Smooth muscle cell (in vitro differentiated cells): ENCODE measurements around the gene TMEM44. TPM values are rescaled to one million over a fixed set of nuclear protein-coding genes. Genes with fewer than 3 reads are reported as not detected.

Experiments used
- DNase-seq: peaks from one replicate; lab custom pipeline; 2025; ENCODE audit not compliant: unreplicated experiment; lab: John Stamatoyannopoulos, UW
- H2AFZ ChIP-seq: fragments of 200-600 bp; sonication (generic); 2 replicates; pipeline ENCODE4 v1.6.0; 2016; ENCODE audit warnings: antibody characterized with exemption, low read depth, mild to moderate bottlenecking
- H3F3A ChIP-seq: fragments of 200-600 bp; sonication (generic); 2 replicates; pipeline ENCODE4 v1.6.0; 2017; ENCODE audit warnings: antibody characterized with exemption, low read depth
- H3K27ac ChIP-seq: fragments of 200-600 bp; sonication (generic); 2 replicates; pipeline ENCODE4 v1.5.1; 2016; ENCODE audit warnings: low read depth, mild to moderate bottlenecking
- H3K27me3 ChIP-seq: fragments of 200-600 bp; sonication (generic); 2 replicates; pipeline ENCODE4 v1.6.1; 2016; ENCODE audit warnings: low read depth, mild to moderate bottlenecking
- H3K36me3 ChIP-seq: fragments of 200-600 bp; sonication (generic); 2 replicates; pipeline ENCODE4 v1.5.1; 2016; ENCODE audit warnings: low read depth
- H3K4me1 ChIP-seq: fragments of 200-600 bp; sonication (generic); 2 replicates; pipeline ENCODE4 v1.5.1; 2016; ENCODE audit warnings: low read depth
- H3K4me2 ChIP-seq: fragments of 200-600 bp; sonication (generic); 2 replicates; pipeline ENCODE4 v1.6.0; 2016; ENCODE audit warnings: mild to moderate bottlenecking
- H3K4me3 ChIP-seq: fragments of 200-600 bp; sonication (generic); 2 replicates; pipeline ENCODE4 v1.5.1; 2016; ENCODE audit warnings: mild to moderate bottlenecking
- H3K79me2 ChIP-seq: fragments of 200-600 bp; sonication (generic); 2 replicates; pipeline ENCODE4 v1.6.0; 2016; ENCODE audit warnings: low read depth, mild to moderate bottlenecking
- H3K9ac ChIP-seq: fragments of 200-600 bp; sonication (generic); 2 replicates; pipeline ENCODE4 v1.6.0; 2016; ENCODE audit warnings: low read depth
- H3K9me3 ChIP-seq: fragments of 200-600 bp; sonication (generic); replicated peaks from 2 replicates; pipeline ENCODE4 v1.5.1; 2016; ENCODE audit warnings: low read depth
- H4K20me1 ChIP-seq: fragments of 200-600 bp; sonication (generic); 2 replicates; pipeline ENCODE4 v1.6.0; 2016; ENCODE audit warnings: low read depth
- WGBS: methylation state at CpG from one replicate; pipeline ENCODE4 v1.1.7; 2016; ENCODE audit warnings: low lambda C conversion rate; 5-methylcytosine and 5-hydroxymethylcytosine counted together
- polyA plus RNA-seq: library from polyadenylated mRNA; unstranded; fragments of >200 nt; fragmentation: Nextera tagmentation; extraction: Ambion mirVana; gene quantifications from 2 replicates; pipeline ENCODE4 v1.2.1, GENCODE V29; 2016
- total RNA-seq: library from RNA; depleted of rRNA; stranded (reverse); fragments of >200 nt; gene quantifications from 2 replicates; pipeline ENCODE4 v1.2.3, GENCODE V29; 2014
- TF ChIP-seq, protein P1 (sequence below): fragments of 200-600 bp; sonication (generic); IDR thresholded peaks from 2 replicates; pipeline ENCODE4 v1.5.1; 2017; ENCODE audit warnings: borderline replicate concordance, mild to moderate bottlenecking, antibody characterized with exemption; ENCODE audit not compliant: insufficient read depth, poor library complexity, severe bottlenecking

Gene TMEM44
- total and polyA plus RNA-seq, 2 experiments from 2014 or later: 12.7 to 18.4 TPM

DNA sequence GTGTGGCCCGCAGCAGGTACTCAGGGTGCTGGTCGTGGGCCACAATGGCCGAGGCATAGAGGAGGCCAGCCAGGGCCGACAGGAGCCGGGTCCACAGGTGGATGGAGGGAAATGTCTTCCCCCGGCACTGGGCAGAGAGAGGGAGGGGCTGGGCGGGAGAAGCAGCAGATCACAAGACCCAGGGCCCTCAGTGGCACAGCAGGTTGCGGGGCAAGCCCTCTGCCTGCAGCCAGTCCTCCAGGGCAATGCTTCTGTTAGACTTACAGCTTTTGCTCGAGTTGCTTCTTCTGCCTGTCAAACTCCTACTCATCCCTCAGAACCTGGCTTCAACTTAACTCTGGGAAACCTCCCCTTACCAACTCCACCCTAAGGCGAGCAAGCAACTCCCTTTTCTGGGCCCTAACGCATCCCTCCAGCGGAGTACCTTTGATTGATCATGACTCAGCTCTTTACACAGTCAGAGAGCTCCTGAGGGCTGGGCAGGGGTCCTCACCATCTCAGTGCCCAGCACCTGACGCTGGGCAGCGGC is 16.0 kb downstream of the TMEM44 start:
- WGBS: 95% methylated on average over 12 of the region's 14 CpGs
- no peaks in the 10 kb centered on the region for H3K4me1 ChIP-seq
- H3K9ac ChIP-seq: no peak overlapping the region
- H3K4me2 ChIP-seq: no peak overlapping the region
- no peak overlapping the region for H3K27ac ChIP-seq
- no peak for DNase-seq
- no peak overlapping the region for H3K4me3 ChIP-seq
- H3K36me3 ChIP-seq: no peaks in the 10 kb centered on the region
- H2AFZ ChIP-seq: no peak overlapping the region
- H3K79me2 ChIP-seq: no peaks in the 10 kb centered on the region
- no peaks in the 10 kb centered on the region for H3F3A ChIP-seq
- no peaks in the 10 kb centered on the region for H4K20me1 ChIP-seq
- no peaks in the 10 kb centered on the region for H3K27me3 ChIP-seq
- TF ChIP-seq, protein P1, sequence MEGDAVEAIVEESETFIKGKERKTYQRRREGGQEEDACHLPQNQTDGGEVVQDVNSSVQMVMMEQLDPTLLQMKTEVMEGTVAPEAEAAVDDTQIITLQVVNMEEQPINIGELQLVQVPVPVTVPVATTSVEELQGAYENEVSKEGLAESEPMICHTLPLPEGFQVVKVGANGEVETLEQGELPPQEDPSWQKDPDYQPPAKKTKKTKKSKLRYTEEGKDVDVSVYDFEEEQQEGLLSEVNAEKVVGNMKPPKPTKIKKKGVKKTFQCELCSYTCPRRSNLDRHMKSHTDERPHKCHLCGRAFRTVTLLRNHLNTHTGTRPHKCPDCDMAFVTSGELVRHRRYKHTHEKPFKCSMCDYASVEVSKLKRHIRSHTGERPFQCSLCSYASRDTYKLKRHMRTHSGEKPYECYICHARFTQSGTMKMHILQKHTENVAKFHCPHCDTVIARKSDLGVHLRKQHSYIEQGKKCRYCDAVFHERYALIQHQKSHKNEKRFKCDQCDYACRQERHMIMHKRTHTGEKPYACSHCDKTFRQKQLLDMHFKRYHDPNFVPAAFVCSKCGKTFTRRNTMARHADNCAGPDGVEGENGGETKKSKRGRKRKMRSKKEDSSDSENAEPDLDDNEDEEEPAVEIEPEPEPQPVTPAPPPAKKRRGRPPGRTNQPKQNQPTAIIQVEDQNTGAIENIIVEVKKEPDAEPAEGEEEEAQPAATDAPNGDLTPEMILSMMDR: no peak
- no peaks in the 10 kb centered on the region for H3K9me3 ChIP-seq

DNA sequence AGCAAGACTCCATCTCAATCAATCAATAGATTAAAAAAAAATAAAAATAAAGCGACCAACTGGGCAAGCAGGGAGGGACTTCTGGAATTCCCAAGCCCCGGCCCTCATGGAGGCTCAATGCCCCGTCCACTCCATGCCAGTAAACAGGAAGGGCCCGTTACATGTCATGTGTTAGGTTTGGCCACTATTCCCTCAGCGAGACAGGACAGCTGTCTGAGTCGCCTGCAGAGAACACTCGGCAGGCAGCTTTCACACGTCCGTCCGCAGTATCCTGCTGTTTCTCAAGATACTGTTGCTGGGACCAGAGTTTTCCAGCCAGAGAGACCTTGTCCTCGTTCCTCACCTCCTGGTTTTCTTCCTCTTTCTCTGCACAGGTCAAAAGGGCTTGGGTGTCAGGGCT is 18.0 kb downstream of the TMEM44 start:
- no peak overlapping the region for H3K9ac ChIP-seq

DNA sequence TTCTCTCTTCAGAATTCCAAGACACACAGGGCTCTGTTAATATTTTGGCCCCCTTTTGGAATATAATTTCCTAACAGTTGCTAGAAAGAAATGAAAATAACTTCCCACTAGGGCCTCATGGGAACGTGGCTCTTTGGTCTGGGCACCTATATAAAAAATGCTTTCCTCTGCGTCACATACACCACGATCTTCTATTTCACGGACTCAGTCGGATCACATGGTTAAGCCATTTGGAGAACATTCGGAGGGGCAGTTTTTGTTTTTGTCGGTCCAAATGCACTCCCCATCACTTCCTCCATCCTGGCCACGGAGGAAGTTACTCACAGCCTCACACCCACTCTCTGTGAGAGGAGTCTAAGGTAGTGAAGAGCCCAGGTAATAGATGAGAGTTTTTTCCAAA is 21.0 kb downstream of the TMEM44 start:
- Histone ChIP-seq H4K20me1 (no peaks in the 10 kb centered on the region), H3K9me3 (no peaks in the 10 kb centered on the region), H3K4me2 (no peak overlapping the region), H3F3A (no peaks in the 10 kb centered on the region), H3K27me3 (no peaks in the 10 kb centered on the region), H3K79me2 (no peaks in the 10 kb centered on the region), H3K9ac (no peak overlapping the region), H3K4me3 (no peak overlapping the region), H3K27ac (no peak overlapping the region), H3K4me1 (no peaks in the 10 kb centered on the region), H2AFZ (no peak overlapping the region), H3K36me3 (no peaks in the 10 kb centered on the region)
- WGBS: 87% methylated on average over 8 of the region's 8 CpGs
- no peak for DNase-seq
- TF ChIP-seq, protein P1: no peak

More for the DNA sequence above, 18.0 kb downstream of the TMEM44 start:
- Histone ChIP-seq H3K79me2 (no peaks in the 10 kb centered on the region), H2AFZ (no peak overlapping the region), H3K4me1 (no peaks in the 10 kb centered on the region), H3K27me3 (no peaks in the 10 kb centered on the region), H3K9me3 (no peaks in the 10 kb centered on the region), H3K4me3 (no peak overlapping the region), H4K20me1 (no peaks in the 10 kb centered on the region), H3K27ac (no peak overlapping the region), H3K36me3 (no peaks in the 10 kb centered on the region), H3K4me2 (no peak overlapping the region), H3F3A (no peaks in the 10 kb centered on the region)
- no peak for DNase-seq
- 79% methylated on average over 11 of the region's 11 CpGs for WGBS
- TF ChIP-seq, protein P1: no peak

DNA sequence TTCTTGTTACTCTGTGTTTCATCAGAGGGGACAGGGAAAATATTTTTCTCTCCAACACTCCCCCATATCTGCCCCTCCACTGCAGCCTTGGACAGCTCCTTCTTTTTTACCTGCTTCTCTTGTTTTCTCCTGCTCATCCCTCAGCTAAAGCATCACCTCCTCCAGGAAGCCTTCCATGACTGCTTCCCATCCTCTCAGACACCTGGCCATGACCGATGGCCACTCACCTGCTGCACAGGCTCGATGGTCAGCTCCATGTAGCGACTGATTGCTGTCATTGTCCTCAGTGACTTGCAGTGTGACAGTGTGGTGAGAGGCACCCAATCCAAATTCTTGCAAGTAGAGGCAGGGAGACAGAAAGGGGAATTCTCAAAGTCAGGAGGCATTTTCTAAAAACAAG is 22.5 kb downstream of the TMEM44 start:
- Histone ChIP-seq H3K4me2 (no peak overlapping the region), H3K4me3 (no peak overlapping the region), H3K9ac (no peak overlapping the region), H2AFZ (no peak overlapping the region), H3K27ac (no peak overlapping the region), H4K20me1 (no peaks in the 10 kb centered on the region), H3K27me3 (no peaks in the 10 kb centered on the region), H3F3A (no peaks in the 10 kb centered on the region), H3K9me3 (no peaks in the 10 kb centered on the region), H3K4me1 (no peaks in the 10 kb centered on the region), H3K36me3 (no peaks in the 10 kb centered on the region), H3K79me2 (no peaks in the 10 kb centered on the region)
- DNase-seq: no peak
- 96% methylated on average over 3 of the region's 3 CpGs for WGBS
- TF ChIP-seq, protein P1: no peak
